GM12878 (cell line): ENCODE data around the gene SENP1. TPM values are rescaled to one million over a fixed set of nuclear protein-coding genes. Genes with fewer than 3 reads are reported as not detected.
A peak's percentile ranks its signal among the peaks of the same experiment; 100 is the strongest.

Experiments used
- ATF7 ChIP-seq: fragments of 450-650 bp; IDR thresholded peaks from 2 replicates; pipeline ENCODE4 v1.6.1; 2016; ENCODE audit warnings: low read depth, mild to moderate bottlenecking
- CHD1 ChIP-seq: IDR thresholded peaks from 2 replicates; pipeline ENCODE4 v1.6.1; 2012; ENCODE audit warnings: low read depth, low read length, improper control_type of control experiment
- CREB1 ChIP-seq: IDR thresholded peaks from 2 replicates; pipeline ENCODE4 v1.6.1; 2012; ENCODE audit warnings: low read depth, mild to moderate bottlenecking, inconsistent platforms
- FOXM1 ChIP-seq: IDR thresholded peaks from 2 replicates; pipeline ENCODE4 v1.6.1; 2012; ENCODE audit warnings: low read depth, mild to moderate bottlenecking, inconsistent platforms, low read length, moderate library complexity
- HDAC2 ChIP-seq: fragments of 200-600 bp; sonication (generic); IDR thresholded peaks from 2 replicates; pipeline ENCODE4 v1.6.1; 2017
- HDAC6 ChIP-seq: fragments of 200-600 bp; sonication (generic); IDR thresholded peaks from one replicate; pipeline ENCODE4 v1.8.0; 2017; ENCODE audit warnings: antibody characterized with exemption; ENCODE audit not compliant: unreplicated experiment
- KLF5 ChIP-seq: fragments of 450-650 bp; IDR thresholded peaks from 2 replicates; pipeline ENCODE4 v1.6.1; 2014; ENCODE audit warnings: mild to moderate bottlenecking; ENCODE audit not compliant: partially characterized antibody
- LARP7 ChIP-seq: fragments of 450-650 bp; IDR thresholded peaks from 2 replicates; pipeline ENCODE4 v1.6.1; 2017; ENCODE audit warnings: mild to moderate bottlenecking
- NFIC ChIP-seq: IDR thresholded peaks from 2 replicates; pipeline ENCODE4 v1.6.1; 2012; ENCODE audit warnings: low read depth, mild to moderate bottlenecking, inconsistent platforms, low read length, moderate library complexity
- PML ChIP-seq: IDR thresholded peaks from 2 replicates; pipeline ENCODE4 v1.6.1; 2012; ENCODE audit warnings: low read length, inconsistent platforms
- POLR2AphosphoS2 ChIP-seq: IDR thresholded peaks from 2 replicates; pipeline ENCODE4 v1.6.1; 2011; ENCODE audit warnings: low read depth, mild to moderate bottlenecking, low read length, improper control_type of control experiment, moderate library complexity
- SIN3A ChIP-seq: IDR thresholded peaks from 2 replicates; pipeline ENCODE4 v1.6.1; 2012; ENCODE audit warnings: low read depth, low read length, improper control_type of control experiment
- SMAD5 ChIP-seq: IDR thresholded peaks from 2 replicates; pipeline ENCODE4 v1.6.1; 2016; ENCODE audit warnings: antibody characterized with exemption, low read depth
- YY1 ChIP-seq: IDR thresholded peaks from 2 replicates; pipeline ENCODE4 v1.6.1; 2011; ENCODE audit warnings: low read depth, mild to moderate bottlenecking, low read length
- polyA plus RNA-seq, 11 experiments: library from polyadenylated mRNA; depleted of rRNA in 4 of 11; unstranded in 6 of 11; stranded (reverse) in 5 of 11; fragments of >200 nt; fragmentation: Nextera tagmentation in 4 of 11; fragmentation: Illumina TruSeq in 1 of 11; extraction: Ambion mirVana in 4 of 11; extraction: Trizol in 1 of 11; gene quantifications; 1 replicate in 1 of 11; 2 replicates in 10 of 11; pipeline versions ENCODE4 v1.2.1 to v1.2.3, GENCODE V29; 2011 to 2016; ENCODE audit warnings: inconsistent platforms in 2 of 11, missing spikeins in 2 of 11, low read depth in 1 of 11
- total RNA-seq, 4 experiments: library from RNA; depleted of rRNA in 3 of 4; stranded (reverse); fragments of >200 nt in 3 of 4; fragmentation: Illumina TruSeq in 1 of 4; extraction: Trizol in 1 of 4; gene quantifications; 2 replicates each; pipeline versions ENCODE4 v1.2.1 to v1.2.3, GENCODE V29; 2013 to 2021
- TF ChIP-seq, protein P1 (sequence below): IDR thresholded peaks from 2 replicates; pipeline ENCODE4 v1.6.1; 2011; ENCODE audit warnings: borderline replicate concordance, low read depth, mild to moderate bottlenecking, moderate library complexity, low read length; ENCODE audit not compliant: insufficient read depth, poor library complexity, severe bottlenecking
- TF ChIP-seq, protein P2 (sequence below): fragments of 450-650 bp; conservative IDR thresholded peaks from 2 replicates; pipeline ENCODE4 v1.6.1; 2017; ENCODE audit warnings: mild to moderate bottlenecking, moderate library complexity

SENP1 gene
- total and polyA plus RNA-seq, 10 of the 15 experiments (the other 5 are each of a cell fraction or from before 2014, with no cell fraction given), result 8.1 to 52.4 (median 26.1) TPM

DNA sequence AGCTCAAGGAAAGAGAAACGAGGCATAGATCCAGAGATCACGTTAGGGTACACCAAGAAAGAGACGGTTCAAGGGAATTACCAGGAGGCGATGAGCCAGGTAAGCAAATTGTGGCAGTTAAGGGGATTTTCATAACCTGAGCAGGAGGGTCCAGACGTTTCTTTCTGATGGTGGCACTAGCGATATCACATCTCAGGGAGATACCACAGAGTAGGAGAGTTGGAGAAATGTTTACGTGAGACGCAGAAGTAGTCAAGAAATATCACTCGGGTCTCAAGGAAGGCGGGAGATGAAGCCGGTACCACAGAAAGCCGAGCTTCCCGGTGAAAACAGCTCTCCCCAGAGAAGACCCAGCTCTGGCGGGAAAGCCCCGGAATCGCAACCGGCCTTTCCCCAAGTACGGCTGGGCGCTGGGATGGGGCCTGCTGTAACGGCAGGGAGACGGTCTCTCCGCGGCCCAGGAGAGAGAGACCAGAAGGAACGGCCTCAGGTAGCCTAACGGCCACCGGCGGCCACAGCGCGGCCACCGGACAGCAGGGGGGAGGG, 485 bp downstream of the SENP1 start (continued):
- TF ChIP-seq, protein P1, sequence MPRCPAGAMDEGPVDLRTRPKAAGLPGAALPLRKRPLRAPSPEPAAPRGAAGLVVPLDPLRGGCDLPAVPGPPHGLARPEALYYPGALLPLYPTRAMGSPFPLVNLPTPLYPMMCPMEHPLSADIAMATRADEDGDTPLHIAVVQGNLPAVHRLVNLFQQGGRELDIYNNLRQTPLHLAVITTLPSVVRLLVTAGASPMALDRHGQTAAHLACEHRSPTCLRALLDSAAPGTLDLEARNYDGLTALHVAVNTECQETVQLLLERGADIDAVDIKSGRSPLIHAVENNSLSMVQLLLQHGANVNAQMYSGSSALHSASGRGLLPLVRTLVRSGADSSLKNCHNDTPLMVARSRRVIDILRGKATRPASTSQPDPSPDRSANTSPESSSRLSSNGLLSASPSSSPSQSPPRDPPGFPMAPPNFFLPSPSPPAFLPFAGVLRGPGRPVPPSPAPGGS, result peak; percentile 7
- TF ChIP-seq KLF5 (peak; percentile 34), YY1 (no peak; the same call in 1 of the 2 replicates), SMAD5 (peak; percentile 41; the same call in 1 of the 2 replicates), SIN3A (no peak), HDAC2 (no peak), FOXM1 (0 out of 2 replicates have a peak, but pooled peaks have one; percentile 20), NFIC (peak; percentile 25; the same call in 1 of the 2 replicates), CHD1 (0 out of 2 replicates have a peak, but pooled peaks have one; percentile 59), ATF7 (peak; percentile 10; the same call in 1 of the 2 replicates), HDAC6 (peak; percentile 59), POLR2AphosphoS2 (0 out of 2 replicates have a peak, but pooled peaks have one; percentile 49), PML (peak; percentile 84; the same call in 1 of the 2 replicates), CREB1 (peak; percentile 31; the same call in 1 of the 2 replicates), LARP7 (peak; percentile 48; the same call in 1 of the 2 replicates)
- TF ChIP-seq, protein P2, sequence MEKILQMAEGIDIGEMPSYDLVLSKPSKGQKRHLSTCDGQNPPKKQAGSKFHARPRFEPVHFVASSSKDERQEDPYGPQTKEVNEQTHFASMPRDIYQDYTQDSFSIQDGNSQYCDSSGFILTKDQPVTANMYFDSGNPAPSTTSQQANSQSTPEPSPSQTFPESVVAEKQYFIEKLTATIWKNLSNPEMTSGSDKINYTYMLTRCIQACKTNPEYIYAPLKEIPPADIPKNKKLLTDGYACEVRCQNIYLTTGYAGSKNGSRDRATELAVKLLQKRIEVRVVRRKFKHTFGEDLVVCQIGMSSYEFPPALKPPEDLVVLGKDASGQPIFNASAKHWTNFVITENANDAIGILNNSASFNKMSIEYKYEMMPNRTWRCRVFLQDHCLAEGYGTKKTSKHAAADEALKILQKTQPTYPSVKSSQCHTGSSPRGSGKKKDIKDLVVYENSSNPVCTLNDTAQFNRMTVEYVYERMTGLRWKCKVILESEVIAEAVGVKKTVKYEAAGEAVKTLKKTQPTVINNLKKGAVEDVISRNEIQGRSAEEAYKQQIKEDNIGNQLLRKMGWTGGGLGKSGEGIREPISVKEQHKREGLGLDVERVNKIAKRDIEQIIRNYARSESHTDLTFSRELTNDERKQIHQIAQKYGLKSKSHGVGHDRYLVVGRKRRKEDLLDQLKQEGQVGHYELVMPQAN, result peak; percentile 56; the same call in 1 of the 2 replicates
- TF ChIP-seq, all 136 proteins: peak for 20
